HCT116 (cell line): ENCODE measurements around the gene AKAP12. TPM values are rescaled to one million over a fixed set of nuclear protein-coding genes. Genes with fewer than 3 reads are reported as not detected.
A peak's percentile ranks its signal among the peaks of the same experiment; 100 is the strongest.

Experiments used
- ATAC-seq: fragments of 200-7000 bp; cut with Tn5 transposase; 2 replicates; pipeline ENCODE4 v1.9.1; 2020; ENCODE audit warnings: mild to moderate bottlenecking, moderate library complexity
- BruUV-seq: library from RNA; stranded (reverse); fragments of 400-500 nt; replicated peaks from 2 replicates; lab custom pipeline; 2021; lab: Mats Ljungman, UMichigan
- CTCF ChIA-PET: fragments of 300-600 bp; sonication (Branson Sonifier 250); formaldehyde crosslinking; loops from one replicate; lab custom pipeline; 2021; ENCODE audit warnings: antibody characterized with exemption; lab: Charles Lee
- POLR2A ChIA-PET: fragments of 300-600, 350-600 bp; sonication (Branson Sonifier 250); formaldehyde crosslinking; loops from one replicate; lab custom pipeline; 2021; ENCODE audit warnings: antibody characterized with exemption; lab: Charles Lee
- RAD21 ChIA-PET, 2 experiments: fragments of 300-600 bp; sonication (Branson Sonifier 250); formaldehyde crosslinking; loops; one replicate each; lab custom pipeline; 2023; ENCODE audit warnings: low total read pairs in 2 of 2; ENCODE audit not compliant: uncharacterized antibody in 2 of 2, unreplicated experiment in 2 of 2, low non-redundant PET in 1 of 2; lab: Charles Lee
- DNase-seq: peaks from one replicate; pipeline ENCODE4 v3.0.0-alpha.2; 2010; ENCODE audit warnings: low read depth, low spot score
- H2AFZ ChIP-seq: fragments of 200-600 bp; shearing (Covaris generic), sonication (generic); 2 replicates; pipeline ENCODE4 v1.6.1; 2017; ENCODE audit warnings: low read depth, mixed run types, mixed read lengths, antibody characterized with exemption, low read length; ENCODE audit not compliant: poor library complexity, severe bottlenecking
- H3K27ac ChIP-seq: 2 replicates; pipeline ENCODE4 v1.5.1; 2012; ENCODE audit warnings: low read depth, low read length
- H3K27me3 ChIP-seq: fragments of 200-600 bp; sonication (generic); 2 replicates; pipeline ENCODE4 v1.6.1; 2016; ENCODE audit warnings: mixed run types, low read length, mixed read lengths; ENCODE audit not compliant: insufficient read depth
- H3K36me3 ChIP-seq, 2 experiments: fragments of 200-500 bp in 1 of 2; fragments of 200-600 bp in 1 of 2; sonication (Bioruptor generic) in 1 of 2; sonication (generic) in 1 of 2; 2 replicates each; pipeline versions ENCODE4 v1.5.1 to v1.6.1; 2014 to 2016; ENCODE audit warnings: low read length in 2 of 2, inconsistent platforms in 1 of 2, mixed read lengths in 1 of 2, mixed run types in 1 of 2; ENCODE audit not compliant: insufficient read depth in 2 of 2, control insufficient read depth in 1 of 2
- H3K4me1 ChIP-seq, 2 experiments: fragments of 200-600 bp in 1 of 2; sonication (generic) in 1 of 2; 2 replicates each; pipeline versions ENCODE4 v1.5.1 to v1.6.1; 2012 to 2017; ENCODE audit warnings: low read length in 2 of 2, inconsistent platforms in 1 of 2, mild to moderate bottlenecking in 1 of 2, mixed read lengths in 1 of 2, mixed run types in 1 of 2, moderate library complexity in 1 of 2; ENCODE audit not compliant: insufficient read depth in 2 of 2, control insufficient read depth in 1 of 2
- H3K4me2 ChIP-seq: fragments of 200-600 bp; sonication (generic); 2 replicates; pipeline ENCODE4 v1.6.1; 2017; ENCODE audit warnings: mixed run types, low read length, mixed read lengths
- H3K4me3 ChIP-seq, 2 experiments: fragments of 200-600 bp in 1 of 2; sonication (generic) in 1 of 2; replicated peaks in 1 of 2; 2 replicates each; pipeline ENCODE4 v1.5.1; 2011 to 2016; ENCODE audit warnings: low read length in 2 of 2, control low read depth in 1 of 2, low read depth in 1 of 2, mild to moderate bottlenecking in 1 of 2, mixed read lengths in 1 of 2, mixed run types in 1 of 2
- H3K79me2 ChIP-seq: fragments of 200-600 bp; sonication (generic); 2 replicates; pipeline ENCODE4 v1.6.1; 2017; ENCODE audit warnings: mild to moderate bottlenecking, mixed run types, low read length, moderate library complexity, mixed read lengths; ENCODE audit not compliant: insufficient read depth
- H3K9ac ChIP-seq: fragments of 200-600 bp; sonication (generic); 2 replicates; pipeline ENCODE4 v1.6.1; 2016; ENCODE audit warnings: low read length, mixed read lengths
- H3K9me2 ChIP-seq: fragments of 200-600 bp; sonication (generic), shearing (Covaris generic); 2 replicates; pipeline ENCODE4 v1.6.1; 2017; ENCODE audit warnings: mixed run types, mild to moderate bottlenecking, moderate library complexity; ENCODE audit not compliant: insufficient read depth
- H3K9me3 ChIP-seq, 2 experiments: fragments of 200-500 bp in 1 of 2; fragments of 200-600 bp in 1 of 2; sonication (Bioruptor generic) in 1 of 2; sonication (generic) in 1 of 2; 2 replicates each; pipeline ENCODE4 v1.6.1; 2014 to 2017; ENCODE audit warnings: low read length in 2 of 2, mixed read lengths in 2 of 2, inconsistent platforms in 1 of 2, low read depth in 1 of 2, mild to moderate bottlenecking in 1 of 2, mixed run types in 1 of 2, moderate library complexity in 1 of 2; ENCODE audit not compliant: control insufficient read depth in 1 of 2, insufficient read depth in 1 of 2
- H4K20me1 ChIP-seq: fragments of 200-600 bp; sonication (generic), shearing (Covaris generic); 2 replicates; pipeline ENCODE4 v1.6.1; 2017; ENCODE audit warnings: mixed run types, mild to moderate bottlenecking, moderate library complexity; ENCODE audit not compliant: insufficient read depth
- CBX3 ChIP-seq: IDR thresholded peaks from 2 replicates; pipeline ENCODE4 v1.6.1; 2012; ENCODE audit warnings: low read depth
- EZH2phosphoT487 ChIP-seq: fragments of 200-600 bp; IDR thresholded peaks from 2 replicates; pipeline ENCODE4 v1.6.1; 2018; ENCODE audit warnings: antibody characterized with exemption, borderline replicate concordance
- FOSL1 ChIP-seq: IDR thresholded peaks from 2 replicates; pipeline ENCODE4 v1.6.1; 2012; ENCODE audit warnings: low read depth
- JUND ChIP-seq: IDR thresholded peaks from 2 replicates; pipeline ENCODE4 v1.6.1; 2012
- RAD21 ChIP-seq: IDR thresholded peaks from 2 replicates; pipeline ENCODE4 v1.6.1; 2012; ENCODE audit warnings: low read depth, mild to moderate bottlenecking
- intact Hi-C: fragments of 100-400 bp; cut with micrococcal nuclease; formaldehyde crosslinking; loops from 2 replicates; pipeline ENCODE4 v1.10.0; 2022
- total RNA-seq: library from RNA; stranded (reverse); gene quantifications from one replicate; pipeline ENCODE4 v1.2.1, GENCODE V29; 2021; ENCODE audit not compliant: unreplicated experiment
- TF ChIP-seq, protein P1 (sequence below): IDR thresholded peaks from 2 replicates; pipeline ENCODE4 v1.6.1; 2012

Gene AKAP12
- total RNA-seq, 1 experiment from 2014 or later = 1,220 TPM

DNA sequence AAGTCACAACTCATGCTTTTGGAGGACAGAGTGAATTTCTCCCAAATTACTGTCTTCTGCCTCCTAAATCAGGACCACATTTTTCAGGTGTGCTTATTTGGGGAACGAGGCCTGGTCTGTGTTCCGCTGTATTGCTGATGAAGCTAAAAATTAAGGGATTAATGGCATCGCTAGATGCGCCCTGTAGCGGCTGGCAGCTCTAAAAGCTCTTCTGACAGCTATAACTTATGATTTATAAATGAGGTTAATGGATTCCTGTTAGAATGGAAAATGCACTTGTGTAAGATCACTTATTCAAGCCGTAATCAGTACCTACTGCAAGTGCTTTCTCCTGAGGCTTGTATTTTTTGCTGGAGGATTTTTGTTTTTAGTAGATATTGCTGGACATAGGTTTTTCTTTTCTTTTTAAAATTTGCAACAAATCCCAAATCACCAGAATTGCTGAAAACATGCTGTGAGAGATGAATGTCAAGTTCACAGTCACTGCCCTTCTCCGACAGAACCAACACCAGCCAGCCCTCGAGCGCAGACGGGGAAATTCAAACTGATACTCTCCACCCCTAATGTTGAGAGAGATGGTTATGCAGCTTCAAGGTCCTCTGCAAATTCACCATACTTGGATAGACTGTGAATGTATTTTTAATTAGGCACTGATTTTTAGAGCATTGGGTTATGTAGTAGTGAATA is 49.1 kb downstream of the AKAP12 start:
- DNase-seq (no peak), ATAC-seq (no peak)
- H3K9ac ChIP-seq = no peak overlapping the region
- H3K4me2 ChIP-seq = no peak overlapping the region
- TF ChIP-seq, protein P1, sequence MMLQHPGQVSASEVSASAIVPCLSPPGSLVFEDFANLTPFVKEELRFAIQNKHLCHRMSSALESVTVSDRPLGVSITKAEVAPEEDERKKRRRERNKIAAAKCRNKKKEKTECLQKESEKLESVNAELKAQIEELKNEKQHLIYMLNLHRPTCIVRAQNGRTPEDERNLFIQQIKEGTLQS = no peak
- TF ChIP-seq FOSL1 (no peak), EZH2phosphoT487 (no peak), RAD21 (no peak)
- RAD21 ChIA-PET = no interaction called here
- no peaks in the 10 kb centered on the region for H3K9me2 ChIP-seq
- BruUV-seq = no TSS peak
- peaks cover 95% of the 10 kb centered on the region for H3K79me2 ChIP-seq
- H3K9me3 ChIP-seq = no peaks in the 10 kb centered on the region
- no peaks in the 10 kb centered on the region for H3K27me3 ChIP-seq
- intact Hi-C loops = no loop called here
- POLR2A ChIA-PET = no interaction called here
- H3K36me3 ChIP-seq = peaks cover 0 to 3% of the 10 kb centered on the region in 2 experiments; a peak in 2 of 4 replicates
- peaks cover 6% of the 10 kb centered on the region; the same call in 1 of the 2 replicates for H4K20me1 ChIP-seq
- CTCF ChIA-PET = no interaction called here
- no peak overlapping the region for H3K4me3 ChIP-seq
- no peak overlapping the region for H3K27ac ChIP-seq
- H2AFZ ChIP-seq = no peak overlapping the region
- peaks cover 10 to 59% of the 10 kb centered on the region in 2 experiments for H3K4me1 ChIP-seq

DNA sequence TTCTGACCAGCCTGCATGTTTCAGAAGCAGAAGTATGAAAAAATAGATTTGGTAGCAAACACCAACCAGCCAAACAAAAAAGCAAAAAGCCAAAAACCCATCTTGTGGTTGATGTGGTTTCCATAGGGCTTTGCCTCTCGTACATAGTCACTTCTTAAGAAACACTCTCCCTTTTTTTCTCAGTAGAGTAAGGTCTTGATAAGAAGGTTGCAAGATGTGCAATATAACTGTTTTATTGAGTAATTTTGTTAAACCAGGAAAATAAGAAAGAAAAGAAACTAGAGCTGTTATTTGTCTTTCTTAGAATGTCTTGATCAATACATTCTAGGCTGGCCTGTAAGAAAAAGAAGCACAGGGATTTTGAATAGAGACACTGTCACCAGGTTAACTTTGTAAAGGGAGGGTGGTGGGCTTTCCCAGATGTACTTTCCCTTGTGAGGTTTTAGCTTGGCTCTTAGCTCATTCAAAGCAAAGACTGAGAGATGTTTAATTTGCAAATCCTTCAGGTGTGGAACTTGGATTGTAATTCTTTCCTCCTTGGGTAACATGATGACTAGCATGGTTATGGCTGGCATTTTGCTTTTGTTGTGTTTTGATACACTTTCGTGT is 49.7 kb downstream of the AKAP12 start:
- Histone ChIP-seq H3K4me1 (peaks cover 5 to 55% of the 10 kb centered on the region in 2 experiments), H3K4me3 (no peak overlapping the region), H3K27ac (no peak overlapping the region), H3K79me2 (peaks cover 95% of the 10 kb centered on the region), H3K9me3 (no peaks in the 10 kb centered on the region), H3K36me3 (peaks cover 0 to 3% of the 10 kb centered on the region in 2 experiments; a peak in 2 of 4 replicates), H4K20me1 (peaks cover 6% of the 10 kb centered on the region; the same call in 1 of the 2 replicates), H3K9ac (no peak overlapping the region), H3K9me2 (no peaks in the 10 kb centered on the region), H3K4me2 (no peak overlapping the region), H2AFZ (no peak overlapping the region), H3K27me3 (no peaks in the 10 kb centered on the region)
- DNase-seq (no peak), ATAC-seq (no peak)
- RAD21 ChIA-PET = no interaction called here
- no TSS peak for BruUV-seq
- POLR2A ChIA-PET = no interaction called here
- TF ChIP-seq CBX3 (no peak), JUND (0 out of 2 replicates have a peak, but pooled peaks have one; percentile 11)
- CTCF ChIA-PET = no interaction called here
- intact Hi-C loops = no loop called here
